DMS53 (cell line): ENCODE data around the gene LDLRAD4.

Experiments
- DNase-seq: peaks from one replicate; lab custom pipeline; 2025; lab: John Stamatoyannopoulos, UW

The LDLRAD4 gene

GRCh38 chr18:13202571-13202970 lies 16.0 kb upstream of the LDLRAD4 start:
- no peak for DNase-seq

- no peak for DNase-seq
Measured at GRCh38 chr18:13206301-13206700, 12.3 kb upstream of the LDLRAD4 start.

- no peak for DNase-seq
Measured at GRCh38 chr18:13207294-13207693, 11.3 kb upstream of the LDLRAD4 start.

- DNase-seq: no peak
Measured at GRCh38 chr18:13211534-13211933, 7.0 kb upstream of the LDLRAD4 start.

GRCh38 chr18:13213036-13213795 lies 5.3 kb upstream of the LDLRAD4 start:
- no peak for DNase-seq

- no peak for DNase-seq
Measured at GRCh38 chr18:13214609-13215008, 4.0 kb upstream of the LDLRAD4 start.

GRCh38 chr18:13216092-13216582 lies 2.4 kb upstream of the LDLRAD4 start:
- peak; percentile 72 for DNase-seq

GRCh38 chr18:13216711-13217465 lies 1.7 kb upstream of the LDLRAD4 start:
- DNase-seq: peak; percentile 26

GRCh38 chr18:13217466-13217961 lies 1.0 kb upstream of the LDLRAD4 start:
- peak; percentile 79 for DNase-seq

GRCh38 chr18:13217971-13218367 lies 591 bp upstream of the LDLRAD4 start:
- DNase-seq: peak; percentile 39

GRCh38 chr18:13218997-13219396 lies 437 bp downstream of the LDLRAD4 start:
- DNase-seq: no peak

GRCh38 chr18:13219593-13220159 lies 1.1 kb downstream of the LDLRAD4 start:
- DNase-seq: no peak

- no peak for DNase-seq
Measured at GRCh38 chr18:13220361-13220991, 1.9 kb downstream of the LDLRAD4 start.

GRCh38 chr18:13221869-13222855 lies 3.6 kb downstream of the LDLRAD4 start:
- DNase-seq: no peak

- DNase-seq: no peak
Measured at GRCh38 chr18:13222856-13223281, 4.3 kb downstream of the LDLRAD4 start.

- DNase-seq: no peak
Measured at GRCh38 chr18:13223311-13224143, 5.0 kb downstream of the LDLRAD4 start.

GRCh38 chr18:13225261-13225660 lies 6.7 kb downstream of the LDLRAD4 start:
- no peak for DNase-seq

- no peak for DNase-seq
Measured at GRCh38 chr18:13226533-13227144, 8.1 kb downstream of the LDLRAD4 start.

- DNase-seq: no peak
Measured at GRCh38 chr18:13227910-13228309, 9.3 kb downstream of the LDLRAD4 start.
